GM12891 (cell line): Measurements from ENCODE around the gene PIAS3.

ENCODE experiments used
- DNase-seq: peaks from one replicate; pipeline ENCODE4 v3.0.0; 2011; ENCODE audit warnings: low spot score; ENCODE audit not compliant: insufficient read length
- FAIRE-seq: peaks from 2 replicates; lab custom pipeline; 2011; peaks lifted over from hg19 to GRCh38; lab: Jason Lieb, UNC
- PAX5 ChIP-seq: IDR thresholded peaks from 2 replicates; pipeline ENCODE4 v1.6.1; 2011; ENCODE audit warnings: low read length, moderate library complexity, mild to moderate bottlenecking; ENCODE audit not compliant: insufficient read depth, severe bottlenecking
- POLR2A ChIP-seq: IDR thresholded peaks from 2 replicates; pipeline ENCODE4 v1.6.1; 2011; ENCODE audit warnings: low read depth, low read length, control low read depth
- POLR2AphosphoS5 ChIP-seq: IDR thresholded peaks from 2 replicates; pipeline ENCODE4 v1.6.1; 2011; ENCODE audit warnings: low read depth, low read length, control low read depth
- POU2F2 ChIP-seq: IDR thresholded peaks from 2 replicates; pipeline ENCODE4 v1.6.1; 2011; ENCODE audit warnings: low read depth, mild to moderate bottlenecking, control low read depth, low read length, moderate library complexity
- SPI1 ChIP-seq: IDR thresholded peaks from 2 replicates; pipeline ENCODE4 v1.6.1; 2011; ENCODE audit warnings: low read depth, low read length, control low read depth
- TAF1 ChIP-seq: IDR thresholded peaks from 2 replicates; pipeline ENCODE4 v1.6.1; 2011; ENCODE audit warnings: low read depth, low read length, control low read depth

The PIAS3 gene

DNA sequence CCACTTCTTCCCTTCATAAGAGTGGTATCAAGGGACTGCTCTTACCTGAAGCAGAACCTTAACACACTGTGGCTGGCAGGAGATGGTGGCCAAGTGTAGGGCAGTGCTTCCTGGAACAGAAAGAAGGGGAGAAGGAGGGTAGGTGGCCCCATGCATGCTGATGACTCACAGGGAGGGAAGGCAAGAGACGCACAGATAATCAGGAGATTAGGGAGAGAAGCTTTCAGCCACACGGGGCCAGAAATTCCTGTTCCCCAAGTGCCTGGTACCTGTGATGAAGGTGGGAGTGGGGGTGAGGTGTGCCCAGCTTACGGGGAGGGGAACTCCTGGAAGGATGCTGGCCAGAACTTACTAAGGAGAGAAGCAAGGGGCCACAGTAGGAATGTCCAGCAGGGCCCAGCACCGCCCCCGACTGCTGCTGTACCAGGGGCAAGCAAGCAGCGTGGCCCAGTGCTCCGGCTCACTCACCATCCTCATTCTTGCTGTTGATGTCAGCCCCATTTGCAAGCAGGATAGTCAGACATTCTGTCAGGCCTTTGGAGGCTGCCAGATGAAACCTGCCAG lies 19.1 kb upstream of the PIAS3 start:
- FAIRE-seq = no peak
- no peak for TF ChIP-seq POLR2A
- TF ChIP-seq POLR2AphosphoS5 = no peak
- TF ChIP-seq PAX5 = no peak
- no peak for TF ChIP-seq POU2F2
- TF ChIP-seq TAF1 = no peak
- TF ChIP-seq SPI1 = no peak
- DNase-seq = no peak

- FAIRE-seq = no peak
- TF ChIP-seq POLR2A (no peak), SPI1 (no peak), POLR2AphosphoS5 (no peak), TAF1 (no peak), POU2F2 (no peak), PAX5 (no peak)
- no peak for DNase-seq
These were observed 15.8 kb upstream of the PIAS3 start for GRCh38 chr1:145874646-145875045.

DNA sequence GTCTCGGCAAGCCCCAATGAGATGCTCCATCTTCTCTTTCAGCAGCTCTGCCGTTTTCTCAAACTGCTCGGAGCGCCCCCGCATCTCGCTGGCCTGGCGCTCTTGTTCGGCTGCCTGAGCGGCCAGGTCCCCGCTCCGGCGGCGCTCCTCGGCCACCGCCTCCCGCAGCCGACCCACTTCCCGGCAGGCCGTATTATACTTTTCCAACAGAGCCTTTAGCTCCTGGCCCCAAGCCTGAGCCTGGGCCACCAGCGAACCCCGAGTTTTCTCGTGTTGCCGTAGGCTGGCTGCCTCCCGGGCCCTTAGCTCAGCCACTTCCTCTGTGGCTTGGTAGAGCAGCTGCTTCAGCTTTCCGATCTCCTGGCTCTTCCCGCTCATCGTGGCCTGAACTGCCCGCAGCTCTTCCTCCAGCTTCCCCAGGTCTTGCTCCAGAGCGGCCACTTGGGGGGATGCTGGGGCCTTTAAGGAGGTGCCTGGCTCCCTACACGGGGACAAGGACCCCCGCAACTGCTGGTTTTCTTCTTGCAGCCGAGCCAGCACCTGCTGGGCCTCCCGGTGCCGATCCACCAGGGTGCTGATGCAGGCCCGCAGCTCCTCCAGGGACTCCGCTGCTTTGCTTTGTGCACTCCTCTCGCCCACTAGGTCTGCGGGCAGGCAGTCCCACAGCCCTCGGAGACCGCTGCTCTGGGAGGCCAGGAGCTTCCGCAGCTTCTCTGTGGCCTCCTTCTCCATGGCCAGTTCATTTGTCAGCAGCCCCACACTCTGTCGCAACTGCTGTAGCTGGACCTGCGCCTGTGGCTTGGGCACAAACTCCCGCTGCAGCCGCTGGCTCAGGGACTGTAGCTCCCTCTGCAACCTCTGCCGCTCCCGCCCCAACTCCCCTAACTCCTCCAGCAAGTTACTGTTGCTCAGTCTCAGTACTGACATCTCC lies 13.4 kb upstream of the PIAS3 start:
- DNase-seq (peak; percentile 41), FAIRE-seq (peak; percentile 9)
- TF ChIP-seq POU2F2 = no peak
- peak; percentile 49; the same call in 1 of the 2 replicates for TF ChIP-seq SPI1

DNA sequence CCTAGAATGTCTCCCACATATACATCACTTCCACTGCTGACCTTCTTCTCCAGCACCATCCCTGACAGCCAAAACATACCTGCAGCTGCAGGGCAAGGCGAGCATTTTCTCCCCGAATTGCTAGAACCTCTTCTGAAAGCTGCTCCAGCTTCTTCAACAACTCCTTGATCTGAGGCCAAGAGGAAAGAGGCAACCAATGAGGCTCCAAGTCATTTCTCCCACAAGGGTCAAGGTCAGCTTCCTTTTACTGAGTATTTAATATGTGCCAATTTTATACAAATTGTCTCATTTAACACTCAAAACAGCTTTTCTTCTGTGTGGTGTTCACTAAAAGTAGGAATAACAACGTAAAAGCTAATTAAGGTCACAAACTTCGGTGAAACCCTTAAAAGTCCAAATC lies 9.4 kb upstream of the PIAS3 start:
- DNase-seq (no peak), FAIRE-seq (no peak)
- TF ChIP-seq SPI1 = no peak
- TF ChIP-seq PAX5 = no peak
- TF ChIP-seq POLR2AphosphoS5 = no peak
- no peak for TF ChIP-seq TAF1
- no peak for TF ChIP-seq POLR2A
- no peak for TF ChIP-seq POU2F2

GRCh38 chr1:145863282-145864018 lies 4.6 kb upstream of the PIAS3 start:
- TF ChIP-seq TAF1 = no peak
- TF ChIP-seq PAX5 = no peak
- TF ChIP-seq POLR2A = no peak
- no peak for TF ChIP-seq POU2F2
- TF ChIP-seq SPI1 = no peak
- no peak for TF ChIP-seq POLR2AphosphoS5
- DNase-seq (no peak), FAIRE-seq (no peak)

DNA sequence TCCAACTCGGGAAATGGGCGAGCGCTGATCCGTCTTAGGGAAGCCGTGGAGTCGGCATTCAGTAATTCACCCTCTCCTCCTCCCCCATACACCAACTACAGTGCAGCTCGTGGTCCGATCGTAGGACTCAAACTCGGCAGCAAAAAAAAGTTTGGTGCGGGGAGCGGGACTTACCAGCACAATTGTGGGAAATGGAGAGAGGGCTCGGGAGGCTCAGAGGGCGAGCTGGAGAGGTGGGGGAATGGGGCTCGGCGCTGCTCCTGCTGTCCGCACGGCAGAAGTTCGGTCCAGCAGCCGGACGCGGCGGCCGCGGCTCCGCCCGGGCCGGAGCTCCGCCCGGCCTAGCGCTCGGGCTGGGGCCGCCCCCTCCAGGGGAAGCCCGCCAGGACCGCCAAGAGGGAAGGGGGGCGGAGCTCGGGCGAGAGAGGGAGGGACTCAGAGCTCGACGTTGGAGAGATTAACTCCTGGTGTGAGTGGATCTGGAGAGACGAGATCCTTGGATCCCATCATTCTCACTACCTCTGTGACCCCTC lies 676 bp upstream of the PIAS3 start:
- no peak for FAIRE-seq
- TF ChIP-seq POLR2AphosphoS5 = no peak
- no peak for TF ChIP-seq POU2F2
- TF ChIP-seq TAF1 = no peak
- peak; percentile 79 for DNase-seq

DNA sequence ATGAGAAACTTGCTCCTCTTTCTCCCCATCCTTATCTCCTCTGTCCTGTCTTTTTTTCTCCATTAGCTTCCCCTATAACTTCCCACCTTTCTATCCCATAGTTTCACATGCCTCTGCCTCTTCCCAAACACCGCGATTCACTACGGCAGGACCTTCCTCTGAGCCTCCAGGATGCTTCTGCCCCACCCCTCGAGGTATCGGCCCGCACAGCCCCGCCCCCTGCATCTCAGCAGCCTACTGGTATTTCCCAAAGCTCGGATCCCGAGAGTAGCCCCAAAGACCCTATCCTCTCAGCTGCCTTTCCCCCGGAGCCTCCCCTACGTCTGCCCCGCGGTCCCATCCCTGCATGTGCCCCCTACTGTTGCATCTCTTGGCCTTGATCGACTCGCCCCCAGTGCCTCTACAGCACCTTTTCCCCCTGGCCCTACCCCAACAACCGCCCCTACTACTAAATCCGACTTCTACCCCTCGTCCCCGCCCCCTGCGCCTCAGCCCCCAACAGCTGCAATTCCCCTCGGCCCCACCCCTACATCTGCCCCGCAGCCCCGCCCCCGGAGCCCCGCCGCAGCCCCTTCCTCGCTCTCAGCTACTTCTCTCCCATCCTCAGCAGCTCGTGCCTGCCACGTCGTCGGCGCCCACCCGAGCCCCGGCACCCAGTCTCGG lies 512 bp downstream of the PIAS3 start:
- no peak for TF ChIP-seq PAX5
- no peak for TF ChIP-seq SPI1
- TF ChIP-seq POU2F2 = no peak
- TF ChIP-seq POLR2AphosphoS5 = no peak
- TF ChIP-seq TAF1 = no peak
- TF ChIP-seq POLR2A = no peak
- DNase-seq (peak; percentile 42), FAIRE-seq (peak; percentile 75)

DNA sequence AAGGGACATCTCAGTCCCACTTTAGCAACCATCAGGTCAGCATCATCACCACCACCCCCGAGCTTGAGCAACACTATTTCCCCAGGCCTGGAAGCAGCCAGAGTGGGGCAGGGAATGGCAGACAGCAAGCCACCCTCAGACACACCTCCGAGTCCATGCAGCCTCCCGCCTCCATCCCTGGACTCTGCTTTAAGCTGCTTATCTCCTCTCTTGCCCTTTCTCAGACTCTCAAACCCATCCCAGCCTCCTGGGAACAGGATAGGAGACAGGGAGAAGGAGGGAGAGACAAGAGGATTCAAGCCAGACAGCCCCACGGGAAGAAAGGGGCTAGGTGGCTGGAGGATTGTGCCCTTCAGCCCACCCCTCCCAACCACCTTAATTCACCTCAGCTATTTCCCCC lies 1.7 kb downstream of the PIAS3 start:
- TF ChIP-seq TAF1 (no peak), POLR2A (no peak), POU2F2 (no peak), PAX5 (no peak), SPI1 (no peak), POLR2AphosphoS5 (no peak)
- no peak for DNase-seq
- no peak for FAIRE-seq

DNA sequence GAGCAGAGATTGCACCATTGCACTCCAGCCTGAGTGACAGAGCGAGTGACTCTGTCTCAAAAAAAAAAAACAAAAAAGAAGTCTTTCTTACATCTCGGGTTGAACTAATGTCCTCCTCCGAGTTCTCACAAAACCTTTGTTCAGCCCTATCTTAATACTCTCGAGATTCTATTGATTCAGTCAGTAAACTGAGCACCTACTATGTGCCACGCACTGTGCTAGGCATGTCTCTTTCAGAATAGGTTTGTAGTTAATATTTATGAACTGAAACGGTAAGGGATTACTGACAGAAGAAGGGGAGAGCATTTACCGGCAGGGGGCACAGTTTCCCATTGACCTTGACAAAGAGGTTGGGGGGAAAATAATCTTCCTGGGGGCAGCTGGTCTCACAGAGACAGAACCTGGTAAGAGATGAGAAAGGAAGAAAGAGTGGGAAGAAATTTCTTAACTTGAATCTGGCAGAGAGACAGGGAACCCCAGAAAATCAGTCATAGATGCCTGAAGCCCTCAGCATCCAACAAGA lies 3.4 kb downstream of the PIAS3 start:
- FAIRE-seq (no peak), DNase-seq (no peak)
- TF ChIP-seq TAF1 = no peak
- no peak for TF ChIP-seq POLR2A
- no peak for TF ChIP-seq POLR2AphosphoS5
- no peak for TF ChIP-seq SPI1
- TF ChIP-seq POU2F2 = no peak
